ENCODE results near the gene SRP68. TPM values are rescaled to one million over a fixed set of nuclear protein-coding genes. Genes with fewer than 3 reads are reported as not detected.
"Not testable (repeated sequence)": the region's sequence is repeated elsewhere in the genome, so short reads cannot be mapped to it uniquely, and the experiment has no call there.

SRP68 gene
- polyA plus RNA-seq, 1 donor = 65.2 TPM

DNA sequence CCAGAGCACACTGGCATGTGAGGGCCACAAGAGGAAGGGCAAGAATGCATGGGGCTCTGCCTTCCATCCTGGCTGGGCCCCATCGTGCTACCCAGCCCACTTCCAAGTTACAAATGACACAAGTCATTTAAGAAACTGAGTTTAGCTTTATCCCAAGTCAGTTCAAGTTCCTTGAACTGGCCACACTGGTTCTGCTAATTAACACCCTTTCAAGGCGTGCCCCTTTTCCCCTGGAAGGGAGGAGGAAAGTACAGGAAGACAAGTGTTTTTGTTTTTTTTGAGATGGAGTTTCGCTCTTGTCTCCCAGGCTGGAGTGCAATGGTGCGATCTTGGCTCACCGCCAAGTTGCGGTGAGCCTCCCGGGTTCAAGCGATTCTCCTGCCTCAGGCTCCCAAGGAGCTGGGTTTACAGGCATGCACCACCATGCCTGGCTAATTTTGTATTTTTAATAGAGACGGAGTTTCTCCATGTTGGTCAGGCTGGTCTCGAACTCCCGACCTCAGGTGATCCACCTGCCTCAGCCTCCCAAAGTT is 27.8 kb downstream of the SRP68 start:
- not testable (repeated sequence) for H3K4me1 ChIP-seq (ENCODE audit: control insufficient read depth, insufficient read depth, low read length); H3K9me3 ChIP-seq (ENCODE audit: control insufficient read depth, low read depth, low read length); DNase-seq; H3K4me3 ChIP-seq (ENCODE audit: low read length); H3K27me3 ChIP-seq (ENCODE audit: control insufficient read depth, insufficient read depth, low read length); H3K27ac ChIP-seq (ENCODE audit: low read length)
- peaks cover 94% of the 10 kb centered on the region for H3K36me3 ChIP-seq (ENCODE audit: control insufficient read depth, insufficient read depth, low read length)
- WGBS (ENCODE audit: insufficient coverage, low lambda C conversion rate) = 100% methylated on average over 2 of the region's 11 CpGs

DNA sequence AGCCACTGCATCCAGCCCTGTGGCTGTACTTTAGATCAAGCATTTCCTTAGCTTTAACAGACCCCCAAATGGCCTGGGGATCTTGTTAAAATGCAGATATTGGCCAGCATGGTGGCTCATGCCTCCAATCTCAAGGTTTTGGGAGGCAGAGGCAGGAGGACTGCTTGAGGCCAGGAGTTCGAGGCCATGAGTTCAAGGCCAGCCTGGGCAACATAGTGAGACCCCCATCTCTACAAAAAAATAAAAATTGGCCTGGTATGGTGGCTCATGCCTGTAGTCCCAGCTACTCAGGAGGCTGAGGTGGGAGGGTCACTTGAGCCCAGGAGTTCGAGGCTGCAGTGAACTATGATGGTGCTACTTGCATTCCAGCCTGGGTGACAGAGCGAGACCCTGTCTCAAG is 29.4 kb downstream of the SRP68 start:
- H3K4me1 ChIP-seq (ENCODE audit: control insufficient read depth, insufficient read depth, low read length); H3K4me3 ChIP-seq (ENCODE audit: low read length); H3K27ac ChIP-seq (ENCODE audit: low read length); DNase-seq; H3K9me3 ChIP-seq (ENCODE audit: control insufficient read depth, low read depth, low read length); H3K27me3 ChIP-seq (ENCODE audit: control insufficient read depth, insufficient read depth, low read length): not testable (repeated sequence)
- peaks cover 94% of the 10 kb centered on the region for H3K36me3 ChIP-seq (ENCODE audit: control insufficient read depth, insufficient read depth, low read length)
- WGBS (ENCODE audit: insufficient coverage, low lambda C conversion rate) = no CpG with 5 or more reads among the region's 3 CpGs

DNA sequence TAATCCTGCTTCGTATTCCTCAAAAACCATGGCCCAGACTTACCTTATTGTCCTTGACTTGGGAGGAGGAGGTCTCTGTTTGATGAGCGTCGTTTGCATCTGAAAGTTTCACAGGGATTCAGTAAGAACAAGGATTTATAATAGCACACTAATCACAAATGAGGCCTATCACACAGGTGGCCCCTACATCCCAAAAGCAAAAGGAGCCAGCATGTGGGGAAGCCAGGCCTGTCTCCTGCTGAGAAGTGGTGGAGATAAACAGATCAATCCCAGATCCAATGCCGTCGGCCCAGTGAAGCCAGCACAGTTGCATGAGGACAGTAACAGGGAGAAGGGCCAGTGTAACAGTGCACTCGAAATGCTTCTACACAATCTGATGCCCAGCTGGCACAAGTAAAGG is 31.9 kb downstream of the SRP68 start:
- no peak for DNase-seq
- Histone ChIP-seq H3K27ac (ENCODE audit: low read length) (no peak overlapping the region), H3K27me3 (ENCODE audit: control insufficient read depth, insufficient read depth, low read length) (no peaks in the 10 kb centered on the region), H3K4me1 (ENCODE audit: control insufficient read depth, insufficient read depth, low read length) (no peaks in the 10 kb centered on the region), H3K4me3 (ENCODE audit: low read length) (no peak overlapping the region), H3K36me3 (ENCODE audit: control insufficient read depth, insufficient read depth, low read length) (peaks cover 72% of the 10 kb centered on the region), H3K9me3 (ENCODE audit: control insufficient read depth, low read depth, low read length) (no peaks in the 10 kb centered on the region)
- WGBS (ENCODE audit: insufficient coverage, low lambda C conversion rate) = 86% methylated on average over 2 of the region's 6 CpGs

DNA sequence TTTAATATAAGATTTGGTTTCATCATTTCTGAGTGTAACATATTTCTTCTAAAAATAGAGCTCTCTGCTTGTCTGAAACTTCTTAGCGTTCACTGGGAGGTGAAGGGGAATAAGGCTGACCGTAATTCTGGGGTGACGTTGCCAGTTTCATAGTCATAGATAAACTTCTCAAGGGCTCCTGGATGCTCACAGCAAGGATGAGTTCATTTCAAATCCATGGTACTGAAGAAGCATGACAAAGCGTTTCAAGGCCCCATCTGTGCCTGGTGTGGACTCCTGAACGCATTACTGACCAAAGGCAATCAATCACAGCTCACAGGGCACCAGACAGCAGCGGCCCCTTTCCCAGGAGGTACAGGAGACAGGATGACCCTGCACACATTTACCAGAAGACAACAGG is 33.2 kb downstream of the SRP68 start:
- Histone ChIP-seq H3K9me3 (ENCODE audit: control insufficient read depth, low read depth, low read length) (no peaks in the 10 kb centered on the region), H3K36me3 (ENCODE audit: control insufficient read depth, insufficient read depth, low read length) (peaks cover 60% of the 10 kb centered on the region), H3K27me3 (ENCODE audit: control insufficient read depth, insufficient read depth, low read length) (no peaks in the 10 kb centered on the region), H3K4me3 (ENCODE audit: low read length) (no peak overlapping the region), H3K27ac (ENCODE audit: low read length) (no peak overlapping the region), H3K4me1 (ENCODE audit: control insufficient read depth, insufficient read depth, low read length) (no peaks in the 10 kb centered on the region)
- no peak for DNase-seq
- WGBS (ENCODE audit: insufficient coverage, low lambda C conversion rate) = no CpG with 5 or more reads among the region's 6 CpGs

DNA sequence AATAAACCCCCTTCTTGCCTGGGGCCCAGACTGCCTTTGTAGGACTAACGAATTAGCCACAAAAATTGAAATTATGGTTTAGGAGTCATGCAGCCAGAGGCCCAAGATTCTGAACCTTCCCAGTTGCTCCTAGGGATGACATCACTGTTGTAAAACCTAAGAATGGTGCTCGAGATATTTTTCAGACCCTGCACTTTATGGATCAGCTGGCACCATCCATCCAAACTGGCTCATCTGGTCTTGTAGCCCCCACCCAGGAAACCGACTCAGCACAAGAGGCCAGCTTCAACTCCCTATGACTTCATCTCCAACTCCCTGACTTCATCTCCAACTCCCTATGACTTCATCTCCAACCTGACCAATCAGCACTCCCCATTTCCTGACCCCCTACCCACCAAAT is 34.3 kb downstream of the SRP68 start:
- Histone ChIP-seq H3K27me3 (ENCODE audit: control insufficient read depth, insufficient read depth, low read length) (no peaks in the 10 kb centered on the region), H3K27ac (ENCODE audit: low read length) (no peak overlapping the region), H3K4me1 (ENCODE audit: control insufficient read depth, insufficient read depth, low read length) (peaks cover 4% of the 10 kb centered on the region), H3K36me3 (ENCODE audit: control insufficient read depth, insufficient read depth, low read length) (peaks cover 49% of the 10 kb centered on the region), H3K4me3 (ENCODE audit: low read length) (no peak overlapping the region), H3K9me3 (ENCODE audit: control insufficient read depth, low read depth, low read length) (no peaks in the 10 kb centered on the region)
- DNase-seq = no peak
- WGBS (ENCODE audit: insufficient coverage, low lambda C conversion rate) = no CpG with 5 or more reads among the region's 3 CpGs

DNA sequence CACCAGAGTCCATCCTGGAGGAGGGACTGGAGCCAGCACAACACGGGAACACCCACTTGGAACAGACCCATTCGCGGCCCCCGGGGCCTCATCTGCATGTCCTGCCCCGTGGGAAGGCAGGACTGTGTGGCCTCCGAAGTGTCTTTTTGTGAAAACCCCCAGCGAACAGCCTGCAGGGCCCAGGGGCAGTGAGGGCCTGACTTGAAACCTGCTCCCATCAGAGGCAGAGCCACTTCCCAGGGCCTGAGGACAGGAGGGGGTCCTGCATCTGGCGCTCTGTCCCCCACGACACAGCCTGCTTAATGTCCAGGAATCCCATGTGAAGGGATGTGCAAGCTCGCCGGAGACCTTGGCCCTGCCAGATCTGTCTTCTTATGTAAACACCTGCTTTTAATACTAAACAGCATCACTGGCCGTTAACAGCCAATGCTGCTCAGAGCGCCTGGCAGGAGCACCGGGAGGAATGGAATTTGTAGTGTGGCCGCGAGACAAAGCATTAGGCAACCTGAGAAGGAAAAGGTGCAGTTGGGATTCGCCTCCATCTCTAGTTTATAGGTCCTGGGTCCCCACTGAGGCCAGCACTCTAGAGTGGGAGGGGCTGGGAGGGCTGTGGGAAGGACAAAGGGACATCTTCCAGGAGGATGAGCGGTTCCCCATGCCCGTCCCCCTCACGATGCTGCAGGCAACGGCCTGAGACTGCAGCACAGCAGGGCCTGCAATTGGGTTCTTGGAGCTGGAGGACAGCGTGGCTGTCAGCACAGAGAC is 35.6 kb downstream of the SRP68 start:
- Histone ChIP-seq H3K27ac (ENCODE audit: low read length) (no peak overlapping the region), H3K4me3 (ENCODE audit: low read length) (no peak overlapping the region), H3K9me3 (ENCODE audit: control insufficient read depth, low read depth, low read length) (no peaks in the 10 kb centered on the region), H3K27me3 (ENCODE audit: control insufficient read depth, insufficient read depth, low read length) (no peaks in the 10 kb centered on the region), H3K4me1 (ENCODE audit: control insufficient read depth, insufficient read depth, low read length) (peaks cover 17% of the 10 kb centered on the region), H3K36me3 (ENCODE audit: control insufficient read depth, insufficient read depth, low read length) (peaks cover 37% of the 10 kb centered on the region)
- DNase-seq = peak in 1 of 2 donors; percentile 30
- WGBS (ENCODE audit: insufficient coverage, low lambda C conversion rate) = no CpG with 5 or more reads among the region's 22 CpGs

DNA sequence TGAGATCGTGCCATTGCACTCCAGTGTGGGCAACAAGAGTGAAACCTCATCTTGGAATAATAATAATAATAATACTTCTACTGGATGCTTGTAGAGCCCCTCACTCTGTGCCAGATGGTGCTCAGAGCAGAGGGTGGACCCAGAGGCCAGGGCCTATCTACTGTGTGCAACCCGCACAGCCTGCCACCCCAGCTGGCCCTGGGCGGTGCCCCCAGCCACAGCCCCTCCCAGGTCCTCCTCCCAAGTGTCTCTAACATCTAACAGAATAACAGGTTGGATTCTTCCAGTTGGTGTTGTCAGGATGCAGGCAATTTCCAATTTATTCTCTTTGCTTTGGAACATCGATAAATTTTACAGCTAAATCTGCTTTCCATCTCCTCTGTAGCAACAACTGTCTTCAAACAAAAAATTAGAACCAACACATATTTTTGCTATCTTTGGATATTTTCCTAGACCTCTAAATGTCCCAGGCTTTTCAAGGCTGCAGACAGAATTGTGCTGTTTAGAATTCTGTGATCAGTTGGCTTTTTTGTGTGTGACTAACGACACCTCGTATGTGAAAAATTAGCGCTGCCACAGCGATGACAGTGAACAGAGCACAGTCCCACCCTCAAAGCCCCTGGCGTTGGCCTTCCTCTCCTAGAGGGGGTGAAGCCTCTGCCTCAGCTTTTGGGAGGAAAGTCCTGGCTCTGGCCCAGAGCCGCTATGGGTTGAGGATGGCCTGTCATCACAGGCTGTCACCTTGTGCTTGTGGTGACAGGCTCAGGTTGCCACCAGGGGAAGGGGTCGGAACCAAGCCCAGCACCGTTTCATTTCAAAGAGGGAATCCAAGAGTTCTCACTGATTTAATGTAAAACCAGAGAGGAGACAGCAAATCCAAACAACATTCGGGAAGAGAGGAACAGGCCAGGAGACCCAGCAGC is 37.6 kb downstream of the SRP68 start:
- DNase-seq = peak in 1 of 2 donors; percentile 20
- Histone ChIP-seq H3K27ac (ENCODE audit: low read length) (peak overlapping the region; percentile 10), H3K9me3 (ENCODE audit: control insufficient read depth, low read depth, low read length) (no peaks in the 10 kb centered on the region), H3K36me3 (ENCODE audit: control insufficient read depth, insufficient read depth, low read length) (peaks cover 17% of the 10 kb centered on the region), H3K4me3 (ENCODE audit: low read length) (no peak overlapping the region), H3K4me1 (ENCODE audit: control insufficient read depth, insufficient read depth, low read length) (peaks cover 27% of the 10 kb centered on the region), H3K27me3 (ENCODE audit: control insufficient read depth, insufficient read depth, low read length) (no peaks in the 10 kb centered on the region)
- no CpG with 5 or more reads among the region's 13 CpGs for WGBS (ENCODE audit: insufficient coverage, low lambda C conversion rate)

DNA sequence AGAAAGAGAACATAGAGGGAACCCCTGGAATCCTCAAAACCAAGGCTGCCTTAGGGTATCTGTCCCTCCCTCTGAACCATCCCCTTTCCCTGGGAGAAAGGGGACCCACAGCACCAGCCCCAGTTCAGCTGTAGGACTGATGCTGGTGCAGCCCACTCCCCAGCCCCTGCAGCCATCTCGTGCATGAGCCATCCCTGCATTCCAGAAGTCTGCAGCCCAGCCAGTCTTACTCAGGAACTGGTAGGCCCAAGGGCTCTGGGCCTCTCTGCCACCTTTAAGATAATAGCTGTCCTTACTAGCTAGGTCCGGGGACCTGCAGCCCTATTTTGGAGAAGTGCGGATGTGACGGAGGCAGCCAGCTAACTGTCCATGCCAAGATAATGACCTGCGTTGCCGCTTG is 39.2 kb downstream of the SRP68 start:
- 100% methylated on average over 1 of the region's 6 CpGs for WGBS (ENCODE audit: insufficient coverage, low lambda C conversion rate)
- Histone ChIP-seq H3K27ac (ENCODE audit: low read length) (peak overlapping the region; percentile 73), H3K4me1 (ENCODE audit: control insufficient read depth, insufficient read depth, low read length) (peaks cover 38% of the 10 kb centered on the region), H3K27me3 (ENCODE audit: control insufficient read depth, insufficient read depth, low read length) (no peaks in the 10 kb centered on the region), H3K36me3 (ENCODE audit: control insufficient read depth, insufficient read depth, low read length) (peaks cover 2% of the 10 kb centered on the region), H3K4me3 (ENCODE audit: low read length) (no peak overlapping the region), H3K9me3 (ENCODE audit: control insufficient read depth, low read depth, low read length) (no peaks in the 10 kb centered on the region)
- DNase-seq = no peak

DNA sequence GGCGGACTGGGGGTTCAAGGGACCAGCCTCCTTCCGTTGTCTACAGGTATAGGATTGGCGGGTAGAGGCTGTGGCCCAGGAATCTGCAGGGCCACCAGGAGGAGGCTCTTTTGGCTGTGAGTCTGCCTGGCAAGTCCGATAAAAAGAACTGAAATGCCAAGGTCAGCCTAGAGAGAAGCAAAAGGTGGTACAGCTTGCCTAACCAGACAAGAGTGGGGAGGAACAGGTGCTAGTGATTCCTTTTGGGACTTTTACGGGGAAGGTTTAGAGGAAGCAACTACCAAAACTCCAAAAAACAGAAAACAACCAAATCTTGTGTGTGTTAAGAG is 39.6 kb downstream of the SRP68 start:
- Histone ChIP-seq H3K4me1 (ENCODE audit: control insufficient read depth, insufficient read depth, low read length) (peaks cover 40% of the 10 kb centered on the region), H3K36me3 (ENCODE audit: control insufficient read depth, insufficient read depth, low read length) (no peaks in the 10 kb centered on the region), H3K9me3 (ENCODE audit: control insufficient read depth, low read depth, low read length) (no peaks in the 10 kb centered on the region), H3K4me3 (ENCODE audit: low read length) (no peak overlapping the region), H3K27me3 (ENCODE audit: control insufficient read depth, insufficient read depth, low read length) (no peaks in the 10 kb centered on the region), H3K27ac (ENCODE audit: low read length) (peak overlapping the region; percentile 73)
- WGBS (ENCODE audit: insufficient coverage, low lambda C conversion rate) = 80% methylated on average over 1 of the region's 5 CpGs
- no peak for DNase-seq

DNA sequence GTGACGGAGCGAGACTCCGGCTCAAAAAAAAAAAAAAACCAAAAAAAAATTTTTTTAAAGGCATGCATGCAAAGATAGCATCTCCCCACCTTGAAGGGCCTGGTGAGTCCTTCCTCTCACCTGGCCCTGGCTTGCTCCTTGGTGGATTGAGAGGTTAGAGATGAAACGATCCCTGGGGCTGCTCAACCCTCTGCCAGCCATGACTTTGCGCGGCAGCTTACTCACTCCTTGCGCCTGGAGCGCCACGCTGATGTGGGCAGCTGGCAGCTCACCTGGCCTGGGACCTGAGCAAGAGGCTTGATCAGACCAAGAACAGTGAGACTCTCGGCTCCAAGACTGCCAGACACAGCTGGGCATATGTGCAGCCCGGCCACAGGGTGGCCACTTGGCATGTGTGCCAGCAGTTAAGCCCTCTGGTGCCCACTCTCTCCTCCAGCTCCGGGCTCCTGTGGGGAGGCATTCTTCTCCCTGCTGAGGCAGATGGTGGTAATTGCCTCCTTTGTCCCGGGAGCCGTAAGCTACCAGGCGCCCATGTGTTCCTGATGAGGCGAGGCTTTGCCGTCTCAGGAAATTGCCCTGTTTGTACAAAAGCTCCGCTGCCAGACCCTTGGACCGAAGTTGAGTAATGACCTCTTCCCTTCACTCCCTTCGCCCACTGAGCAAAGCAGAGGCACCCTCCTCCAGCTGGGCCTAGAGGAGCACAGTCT is 40.1 kb downstream of the SRP68 start:
- H3K27me3 ChIP-seq (ENCODE audit: control insufficient read depth, insufficient read depth, low read length) = no peaks in the 10 kb centered on the region
- H3K9me3 ChIP-seq (ENCODE audit: control insufficient read depth, low read depth, low read length) = no peaks in the 10 kb centered on the region
- peak; percentile 79 to 93 for DNase-seq
- H3K27ac ChIP-seq (ENCODE audit: low read length) = peak overlapping the region; percentile 73
- H3K4me1 ChIP-seq (ENCODE audit: control insufficient read depth, insufficient read depth, low read length) = peaks cover 45% of the 10 kb centered on the region
- H3K4me3 ChIP-seq (ENCODE audit: low read length) = no peak overlapping the region
- H3K36me3 ChIP-seq (ENCODE audit: control insufficient read depth, insufficient read depth, low read length) = no peaks in the 10 kb centered on the region
- WGBS (ENCODE audit: insufficient coverage, low lambda C conversion rate) = no CpG with 5 or more reads among the region's 20 CpGs

Measured in large intestine (tissue), 3 donors.